ENCODE data around the gene VMP1.
"Not testable (repeated sequence)": the region's sequence is repeated elsewhere in the genome, so short reads cannot be mapped to it uniquely, and the experiment has no call there.

Gene VMP1

GRCh38 chr17:59846394-59847165 is 139.1 kb downstream of the VMP1 start:
- FAIRE-seq: no peak

GRCh38 chr17:59848385-59848668 is 140.9 kb downstream of the VMP1 start:
- DNase-seq (ENCODE audit: insufficient read length, low spot score): no peak
- TF ChIP-seq CTCF (IDR thresholded peaks at IDR 0.05; ENCODE audit: insufficient read depth, missing control alignments): no peak
- FAIRE-seq: no peak

More at GRCh38 chr17:59846394-59847165, 139.1 kb downstream of the VMP1 start:
- TF ChIP-seq CTCF (IDR thresholded peaks at IDR 0.05; ENCODE audit: insufficient read depth, missing control alignments): no peak
- DNase-seq (ENCODE audit: insufficient read length, low spot score): no peak

GRCh38 chr17:59848778-59849177 is 141.3 kb downstream of the VMP1 start:
- FAIRE-seq (no peak), DNase-seq (ENCODE audit: insufficient read length, low spot score) (no peak)
- no peak for TF ChIP-seq CTCF (IDR thresholded peaks at IDR 0.05; ENCODE audit: insufficient read depth, missing control alignments)

- DNase-seq (ENCODE audit: insufficient read length, low spot score); FAIRE-seq: not testable (repeated sequence)
These were observed 142.9 kb downstream of the VMP1 start for GRCh38 chr17:59850311-59850710.

- TF ChIP-seq CTCF (IDR thresholded peaks at IDR 0.05; ENCODE audit: insufficient read depth, missing control alignments): no peak
- DNase-seq (ENCODE audit: insufficient read length, low spot score): no peak
- no peak for FAIRE-seq
These were observed 144.3 kb downstream of the VMP1 start for GRCh38 chr17:59851439-59852375.

- DNase-seq (ENCODE audit: insufficient read length, low spot score); FAIRE-seq: not testable (repeated sequence)
These were observed 145.4 kb downstream of the VMP1 start for GRCh38 chr17:59852847-59853167.

GRCh38 chr17:59853168-59853918 is 145.9 kb downstream of the VMP1 start:
- no peak for DNase-seq (ENCODE audit: insufficient read length, low spot score)
- TF ChIP-seq CTCF (IDR thresholded peaks at IDR 0.05; ENCODE audit: insufficient read depth, missing control alignments): no peak
- no peak for FAIRE-seq

GRCh38 chr17:59853919-59854729 is 146.7 kb downstream of the VMP1 start:
- not testable (repeated sequence) for FAIRE-seq; DNase-seq (ENCODE audit: insufficient read length, low spot score)

All from D721Med (cell line).